Cardiac muscle cell (in vitro differentiated cells and primary cell): ENCODE measurements around the gene CLDN22. TPM values are rescaled to one million over a fixed set of nuclear protein-coding genes. Genes with fewer than 3 reads are reported as not detected.
A peak's percentile ranks its signal among the peaks of the same experiment; 100 is the strongest.

Experiments
- DNase-seq, 2 donors: peaks; one replicate each; pipeline versions ENCODE4 v3.0.0 to v3.0.0-alpha.2; 2010 to 2017; ENCODE audit warnings: low read depth in 1 of 2, low spot score in 1 of 2
- H3K27ac ChIP-seq: fragments of 200-600 bp; sonication (generic); 2 replicates; pipeline ENCODE4 v1.5.1; 2016
- H3K27me3 ChIP-seq: fragments of 200-600 bp; sonication (generic); 2 replicates; pipeline ENCODE4 v1.6.0; 2016; ENCODE audit warnings: control low read depth
- H3K36me3 ChIP-seq: fragments of 200-600 bp; sonication (generic); 2 replicates; pipeline ENCODE4 v1.5.1; 2016; ENCODE audit warnings: control low read depth
- H3K4me1 ChIP-seq: fragments of 200-600 bp; sonication (generic); 2 replicates; pipeline ENCODE4 v1.8.1; 2017; ENCODE audit warnings: low read depth, mild to moderate bottlenecking, mixed run types
- H3K4me3 ChIP-seq: fragments of 200-600 bp; sonication (generic); 2 replicates; pipeline ENCODE4 v1.5.1; 2016; ENCODE audit warnings: mild to moderate bottlenecking
- H3K9me3 ChIP-seq: fragments of 200-600 bp; sonication (generic); 2 replicates; pipeline ENCODE4 v1.5.1; 2017; ENCODE audit warnings: low read depth, mild to moderate bottlenecking, control low read depth
- polyA plus RNA-seq: library from polyadenylated mRNA; unstranded; fragments of >200 nt; fragmentation: Nextera tagmentation; extraction: Ambion mirVana; gene quantifications from 2 replicates; pipeline ENCODE4 v1.2.1, GENCODE V29; 2016
- total RNA-seq: library from RNA; depleted of rRNA; stranded (reverse); fragments of >200 nt; gene quantifications from 2 replicates; pipeline ENCODE4 v1.2.3, GENCODE V29; 2016
- TF ChIP-seq, protein P1 (sequence below): IDR thresholded peaks from 2 replicates; pipeline ENCODE4 v1.5.1; 2012; ENCODE audit warnings: low read depth, mild to moderate bottlenecking, low read length

CLDN22 gene
- total and polyA plus RNA-seq, 2 experiments from 2014 or later: not detected

DNA sequence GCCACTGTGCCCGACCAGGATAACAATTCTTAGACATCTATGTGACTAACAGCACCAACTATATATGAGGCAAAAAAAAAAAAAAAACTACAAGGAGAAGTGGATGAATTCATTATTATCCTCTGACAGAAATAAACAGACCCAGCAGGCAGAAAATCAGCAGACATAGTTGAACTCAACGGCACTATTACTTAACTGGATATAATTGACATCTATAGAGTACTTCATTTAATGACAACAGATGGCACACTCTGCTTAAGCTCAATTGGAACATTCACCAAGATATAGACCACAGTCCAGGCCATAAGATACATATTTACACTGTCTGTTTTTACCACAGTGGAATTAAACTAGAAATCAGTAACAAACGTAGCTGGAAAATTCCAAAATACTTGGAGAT lies 13.3 kb downstream of the CLDN22 start:
- Histone ChIP-seq H3K9me3 (no peaks in the 10 kb centered on the region), H3K27ac (no peak overlapping the region), H3K36me3 (no peaks in the 10 kb centered on the region), H3K4me1 (no peaks in the 10 kb centered on the region), H3K4me3 (no peak overlapping the region), H3K27me3 (no peaks in the 10 kb centered on the region)
- no peak for DNase-seq
- TF ChIP-seq, protein P1, sequence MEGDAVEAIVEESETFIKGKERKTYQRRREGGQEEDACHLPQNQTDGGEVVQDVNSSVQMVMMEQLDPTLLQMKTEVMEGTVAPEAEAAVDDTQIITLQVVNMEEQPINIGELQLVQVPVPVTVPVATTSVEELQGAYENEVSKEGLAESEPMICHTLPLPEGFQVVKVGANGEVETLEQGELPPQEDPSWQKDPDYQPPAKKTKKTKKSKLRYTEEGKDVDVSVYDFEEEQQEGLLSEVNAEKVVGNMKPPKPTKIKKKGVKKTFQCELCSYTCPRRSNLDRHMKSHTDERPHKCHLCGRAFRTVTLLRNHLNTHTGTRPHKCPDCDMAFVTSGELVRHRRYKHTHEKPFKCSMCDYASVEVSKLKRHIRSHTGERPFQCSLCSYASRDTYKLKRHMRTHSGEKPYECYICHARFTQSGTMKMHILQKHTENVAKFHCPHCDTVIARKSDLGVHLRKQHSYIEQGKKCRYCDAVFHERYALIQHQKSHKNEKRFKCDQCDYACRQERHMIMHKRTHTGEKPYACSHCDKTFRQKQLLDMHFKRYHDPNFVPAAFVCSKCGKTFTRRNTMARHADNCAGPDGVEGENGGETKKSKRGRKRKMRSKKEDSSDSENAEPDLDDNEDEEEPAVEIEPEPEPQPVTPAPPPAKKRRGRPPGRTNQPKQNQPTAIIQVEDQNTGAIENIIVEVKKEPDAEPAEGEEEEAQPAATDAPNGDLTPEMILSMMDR: no peak

DNA sequence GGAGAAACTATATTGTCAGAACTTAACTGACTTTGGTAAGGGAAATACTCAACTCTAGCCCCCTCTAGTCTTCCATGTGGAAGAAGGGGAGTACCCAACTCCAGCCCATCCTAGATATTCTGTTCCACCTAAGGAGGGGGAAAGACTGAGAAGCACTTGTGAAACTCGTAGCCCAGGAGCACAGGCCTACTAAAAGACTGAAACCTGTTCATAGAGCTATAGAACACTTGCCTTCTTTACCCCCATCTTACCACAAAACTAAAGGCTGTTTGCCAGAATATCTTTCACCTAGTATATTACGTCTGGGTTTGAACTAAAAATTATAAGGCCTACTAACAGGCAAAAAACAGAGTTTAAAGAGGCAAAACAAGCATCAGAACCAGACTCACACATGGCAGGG lies 15.5 kb downstream of the CLDN22 start:
- Histone ChIP-seq H3K27ac (no peak overlapping the region), H3K4me1 (no peaks in the 10 kb centered on the region), H3K36me3 (no peaks in the 10 kb centered on the region), H3K4me3 (no peak overlapping the region), H3K27me3 (no peaks in the 10 kb centered on the region), H3K9me3 (no peaks in the 10 kb centered on the region)
- TF ChIP-seq, protein P1: no peak
- DNase-seq: no peak

DNA sequence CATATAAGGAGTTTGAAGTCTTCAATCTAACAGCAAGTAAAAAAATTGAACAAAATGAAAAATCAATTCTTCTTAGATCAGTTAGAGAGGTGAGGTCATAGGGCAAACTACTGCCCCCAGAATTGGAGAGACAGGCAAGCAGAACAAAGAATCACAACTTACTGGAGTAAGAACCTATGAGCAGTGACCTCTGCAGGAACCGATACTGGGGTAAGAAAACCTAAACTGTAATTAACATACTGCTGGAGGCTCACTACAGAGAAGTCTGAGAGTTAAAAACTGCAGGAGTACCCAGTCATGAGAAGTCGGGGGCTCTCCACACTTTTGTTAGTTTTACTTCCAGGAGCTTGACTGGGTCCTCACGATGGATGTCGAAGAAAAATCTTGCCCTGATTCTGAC lies 16.0 kb downstream of the CLDN22 start:
- no peaks in the 10 kb centered on the region for H3K9me3 ChIP-seq
- H3K36me3 ChIP-seq: no peaks in the 10 kb centered on the region
- H3K27ac ChIP-seq: no peak overlapping the region
- DNase-seq: no peak
- no peaks in the 10 kb centered on the region for H3K27me3 ChIP-seq
- no peak overlapping the region for H3K4me3 ChIP-seq
- TF ChIP-seq, protein P1: no peak
- no peaks in the 10 kb centered on the region for H3K4me1 ChIP-seq

DNA sequence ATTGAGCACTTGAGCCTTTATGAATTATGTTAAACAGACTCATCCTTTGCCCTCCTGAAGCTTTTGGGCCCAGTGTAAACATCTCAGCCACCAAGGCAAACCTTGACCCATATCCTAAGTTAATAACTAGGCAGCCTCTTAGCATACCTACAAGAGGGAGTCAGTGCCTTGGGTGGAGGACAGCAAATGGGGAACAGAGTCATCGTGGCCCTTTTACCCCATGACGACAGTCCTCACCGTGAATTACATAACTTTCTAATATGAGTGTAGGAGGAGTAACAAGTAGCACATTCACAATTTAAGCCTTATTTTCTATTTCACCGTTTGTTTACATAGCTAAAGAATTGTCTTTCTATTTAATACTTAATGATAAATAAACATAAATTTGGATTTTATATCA lies 16.8 kb downstream of the CLDN22 start:
- no peak for DNase-seq
- Histone ChIP-seq H3K36me3 (no peaks in the 10 kb centered on the region), H3K9me3 (no peaks in the 10 kb centered on the region), H3K4me3 (no peak overlapping the region), H3K27me3 (no peaks in the 10 kb centered on the region), H3K4me1 (no peaks in the 10 kb centered on the region), H3K27ac (no peak overlapping the region)
- TF ChIP-seq, protein P1: no peak

DNA sequence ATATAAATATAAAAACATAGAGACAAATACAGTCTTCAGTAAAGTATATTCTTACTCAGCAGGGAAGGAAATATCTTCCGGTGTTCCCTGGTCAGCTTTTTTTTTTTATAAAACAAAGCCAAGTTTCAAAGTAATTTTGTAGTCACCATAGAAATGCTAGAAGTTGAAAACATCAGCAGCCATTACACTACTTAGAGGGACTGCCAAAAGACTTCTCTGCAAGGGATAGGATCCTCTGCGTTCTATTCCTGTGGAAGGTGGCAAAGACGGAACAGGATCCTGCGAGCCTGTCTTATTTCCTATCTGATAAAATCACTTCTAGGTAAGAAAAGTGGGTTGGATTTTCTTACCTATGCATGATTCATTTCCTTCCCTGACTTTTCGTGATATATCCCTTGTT lies 19.4 kb downstream of the CLDN22 start:
- no peak overlapping the region for H3K27ac ChIP-seq
- no peaks in the 10 kb centered on the region for H3K9me3 ChIP-seq
- H3K27me3 ChIP-seq: no peaks in the 10 kb centered on the region
- H3K4me1 ChIP-seq: no peaks in the 10 kb centered on the region
- no peaks in the 10 kb centered on the region for H3K36me3 ChIP-seq
- TF ChIP-seq, protein P1: no peak
- DNase-seq: no peak
- H3K4me3 ChIP-seq: no peak overlapping the region

DNA sequence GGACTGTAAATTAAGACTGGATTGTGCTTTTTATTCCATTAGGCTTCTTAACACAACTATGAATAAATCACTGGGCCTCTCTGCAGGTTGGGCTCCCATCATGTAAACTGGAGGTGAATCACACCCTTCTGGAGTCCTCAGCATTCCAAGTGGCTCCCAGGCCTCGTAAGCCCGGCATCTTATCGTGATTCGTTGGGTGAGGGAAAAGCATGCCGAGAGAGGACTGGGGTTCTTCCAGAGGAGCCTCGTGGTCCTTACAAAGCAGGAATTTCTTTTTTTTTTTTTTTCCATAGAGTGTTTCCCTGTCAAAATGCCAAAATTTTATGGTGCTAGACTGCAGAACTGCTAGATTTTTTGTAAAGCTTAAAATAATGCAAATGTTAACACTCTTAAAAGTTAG lies 20.0 kb downstream of the CLDN22 start:
- TF ChIP-seq, protein P1: no peak
- DNase-seq: peak in 1 of 2 donors; percentile 35
- H3K4me1 ChIP-seq: no peaks in the 10 kb centered on the region
- H3K27ac ChIP-seq: no peak overlapping the region
- no peak overlapping the region for H3K4me3 ChIP-seq
- no peaks in the 10 kb centered on the region for H3K9me3 ChIP-seq
- no peaks in the 10 kb centered on the region for H3K36me3 ChIP-seq
- H3K27me3 ChIP-seq: no peaks in the 10 kb centered on the region
